GM21529 (cell line): Measurements from ENCODE around the gene ADAM29.
A peak's percentile ranks its signal among the peaks of the same experiment; 100 is the strongest.
"Not testable (repeated sequence)": the region's sequence is repeated elsewhere in the genome, so short reads cannot be mapped to it uniquely, and the experiment has no call there.

Source experiments
- ATAC-seq: cut with Tn5 transposase; IDR thresholded peaks from one replicate; pipeline ENCODE4 v1.9.1; 2021; ENCODE audit not compliant: unreplicated experiment

ADAM29 gene

GRCh38 chr4:174918058-174918457 is at the start of gene ADAM29:
ADAM29 (plus strand) TSS chr4:174918358; CDS start chr4:174975526, 57,168 bp downstream.
- no peak for ATAC-seq

DNA sequence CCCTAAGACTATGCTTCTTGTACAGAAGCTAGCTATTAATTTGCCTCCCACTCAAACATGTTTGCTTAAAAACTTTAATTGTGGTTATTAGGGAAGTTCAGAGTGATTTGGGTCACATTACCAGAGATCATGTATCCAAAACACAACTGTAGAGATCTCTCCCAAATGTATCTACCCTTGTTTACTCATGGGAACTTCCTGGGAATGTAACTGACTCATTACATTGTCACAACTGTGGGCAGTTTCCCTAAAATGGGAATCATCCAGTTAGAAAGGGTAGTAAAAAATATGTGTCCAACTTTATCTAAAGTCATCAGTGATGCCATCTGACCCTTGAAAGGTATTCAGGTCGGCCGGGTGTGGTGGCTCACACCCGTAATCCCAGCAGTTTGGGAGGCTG is 48.8 kb upstream of the ADAM29 start:
- ATAC-seq: no peak

DNA sequence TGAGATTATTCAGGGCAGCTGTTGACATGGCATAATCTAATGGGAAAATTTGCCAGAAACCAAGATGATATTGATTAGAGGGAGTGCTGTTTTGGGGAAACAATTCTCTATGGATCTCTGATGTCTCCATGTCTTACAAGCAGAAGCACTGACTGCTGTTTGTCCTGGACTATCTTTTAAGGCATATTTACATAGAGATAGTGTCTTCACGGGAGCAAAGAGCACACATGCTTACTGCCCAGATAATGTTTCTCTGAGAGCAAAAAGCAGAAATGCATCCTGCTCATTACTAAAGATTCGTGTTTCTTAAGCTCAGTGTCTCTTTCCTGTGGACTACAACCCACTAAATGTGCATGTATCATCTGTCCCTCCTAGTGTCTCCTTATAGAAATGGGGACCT is 47.8 kb upstream of the ADAM29 start:
- ATAC-seq: no peak

DNA sequence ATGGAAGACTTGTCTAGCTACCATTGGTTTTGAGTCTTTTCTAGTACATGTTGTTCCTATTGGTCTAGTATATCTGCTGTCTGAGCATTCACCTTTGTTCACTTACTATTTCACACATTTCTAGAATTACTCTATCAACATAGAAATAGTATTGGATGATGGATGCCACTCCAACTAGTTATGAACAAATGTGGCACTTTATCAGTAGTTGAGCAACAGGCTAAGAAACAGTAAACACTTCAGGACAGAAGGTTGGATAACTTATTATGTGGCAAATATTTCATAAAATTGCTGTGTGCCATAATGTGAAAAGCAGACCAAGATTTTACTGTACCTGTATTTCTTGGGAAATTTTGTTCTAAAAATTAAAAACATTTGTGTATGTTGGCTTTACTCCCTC is 46.8 kb upstream of the ADAM29 start:
- ATAC-seq: no peak

- not testable (repeated sequence) for ATAC-seq
Measured at GRCh38 chr4:174873146-174873545, 45.0 kb upstream of the ADAM29 start.

- peak; percentile 46 for ATAC-seq
Measured at GRCh38 chr4:174873931-174874330, 44.2 kb upstream of the ADAM29 start.

GRCh38 chr4:174874898-174875297 is 43.3 kb upstream of the ADAM29 start:
- ATAC-seq: no peak

DNA sequence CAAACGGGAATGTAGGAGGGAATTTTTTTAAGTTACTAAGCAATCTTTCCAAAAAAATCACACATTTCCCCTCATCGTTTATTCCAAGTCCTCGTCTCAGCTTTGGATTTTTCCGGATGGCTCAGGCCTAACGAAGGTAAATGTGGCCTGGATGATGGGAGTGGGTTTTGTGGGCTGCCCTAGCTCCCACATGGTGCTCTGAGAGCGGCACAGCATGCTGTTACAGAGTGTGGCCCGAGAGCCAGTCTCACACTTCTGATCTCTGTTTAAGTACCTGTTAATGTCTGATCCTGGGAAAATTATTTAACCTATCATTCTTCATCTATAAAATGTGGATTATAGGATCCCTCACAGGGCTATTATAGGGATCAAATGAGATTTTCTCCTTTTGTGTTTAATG is 38.2 kb upstream of the ADAM29 start:
- no peak for ATAC-seq

- ATAC-seq: no peak
Measured at GRCh38 chr4:174882317-174882992, 35.7 kb upstream of the ADAM29 start.

- no peak for ATAC-seq
Measured at GRCh38 chr4:174907508-174907907, 10.7 kb upstream of the ADAM29 start.

- ATAC-seq: no peak
Measured at GRCh38 chr4:174910271-174910670, 7.9 kb upstream of the ADAM29 start.

GRCh38 chr4:174912919-174913543 is 5.1 kb upstream of the ADAM29 start:
- ATAC-seq: no peak

DNA sequence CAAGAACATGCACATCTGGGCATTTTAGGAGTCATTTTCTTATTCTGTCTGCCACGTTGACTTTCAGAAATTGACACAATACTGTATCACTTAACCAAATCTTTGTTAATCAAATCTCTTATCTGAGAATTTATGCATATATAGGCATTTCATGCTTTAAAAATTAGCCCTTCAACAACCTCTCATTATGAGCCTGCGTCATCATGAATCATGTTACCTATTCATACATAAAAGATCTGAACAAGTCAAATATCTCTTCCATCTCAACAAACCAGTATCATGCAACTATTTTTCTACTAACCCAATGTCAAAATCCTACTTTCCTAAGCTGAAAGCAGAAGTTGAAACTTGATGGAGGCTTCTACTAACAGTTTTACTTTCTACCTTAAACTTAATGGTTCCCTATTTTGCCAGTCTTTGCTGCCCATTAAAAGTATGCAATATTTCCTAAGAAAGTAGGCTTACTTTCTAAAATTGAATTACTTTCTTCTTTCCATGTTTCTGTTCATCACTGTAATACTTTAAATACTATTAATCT is 1.8 kb downstream of the ADAM29 start:
- no peak for ATAC-seq

- ATAC-seq: no peak
Measured at GRCh38 chr4:174926958-174927357, 8.8 kb downstream of the ADAM29 start.

GRCh38 chr4:174928174-174928573 is 10.0 kb downstream of the ADAM29 start:
- peak; percentile 41 for ATAC-seq

- peak; percentile 36 for ATAC-seq
Measured at GRCh38 chr4:174928575-174929253, 10.6 kb downstream of the ADAM29 start.

DNA sequence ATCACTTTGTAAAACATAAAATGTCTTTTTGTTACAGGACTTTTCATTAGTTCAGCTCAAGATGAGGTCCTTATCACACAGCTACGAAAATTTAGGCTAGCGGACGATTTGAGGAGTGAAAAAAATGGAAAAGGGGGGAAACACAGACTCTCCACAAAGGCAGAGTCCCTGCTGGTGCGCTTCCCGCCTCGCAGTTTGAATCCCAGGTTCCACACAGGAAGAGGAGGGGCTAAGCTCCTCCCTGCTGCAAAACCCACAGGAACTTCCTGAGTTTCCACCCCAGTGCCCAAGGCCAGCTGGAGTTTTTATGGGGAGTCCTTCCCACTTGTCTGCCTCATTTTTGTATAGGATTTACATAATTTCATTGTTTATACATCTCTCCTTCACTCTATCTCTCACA is 11.2 kb downstream of the ADAM29 start:
- ATAC-seq: no peak

DNA sequence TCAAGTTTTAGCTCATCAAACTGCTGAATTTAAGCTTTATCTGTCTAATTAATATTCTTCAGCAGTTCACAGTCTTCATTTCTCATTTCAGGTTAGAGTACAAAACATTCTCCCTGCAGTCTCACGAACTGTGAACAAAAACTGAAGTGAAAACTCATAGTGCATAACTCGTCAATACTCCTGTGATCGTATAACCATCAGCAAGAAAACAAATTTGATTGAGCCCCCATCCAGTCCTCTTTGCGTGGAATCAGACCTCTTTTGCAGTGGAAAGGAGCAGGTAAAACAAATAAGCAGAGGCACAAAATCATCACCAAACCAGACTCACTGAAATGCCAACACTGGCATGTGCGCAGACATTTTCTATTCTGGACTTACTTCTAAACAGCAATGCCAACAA is 12.7 kb downstream of the ADAM29 start:
- ATAC-seq: no peak

GRCh38 chr4:174933083-174933482 is 14.9 kb downstream of the ADAM29 start:
- ATAC-seq: no peak

- ATAC-seq: no peak
Measured at GRCh38 chr4:174934360-174934759, 16.2 kb downstream of the ADAM29 start.

GRCh38 chr4:174935607-174936006 is 17.4 kb downstream of the ADAM29 start:
- ATAC-seq: no peak

DNA sequence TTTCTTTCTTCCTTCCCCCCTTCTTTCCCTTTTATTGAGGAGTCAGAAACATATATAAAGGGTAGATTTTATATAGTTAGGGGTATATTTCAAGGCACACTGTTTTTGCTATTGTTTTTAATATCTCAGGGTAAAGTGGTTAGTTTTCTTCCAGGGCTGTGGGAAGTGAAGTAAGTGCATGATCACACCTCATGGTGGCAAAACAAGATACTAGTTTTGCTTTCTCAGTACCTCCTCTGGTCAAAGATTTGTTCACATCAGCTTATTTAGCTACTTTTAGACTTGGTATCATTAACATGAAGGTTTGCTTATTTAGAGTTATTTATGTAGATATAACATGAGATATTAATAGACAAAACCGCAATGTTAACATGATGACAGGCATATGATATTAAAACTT is 21.8 kb downstream of the ADAM29 start:
- ATAC-seq: no peak
